ENCODE data around the gene FIS1.

- no peak for TF ChIP-seq EZH2 (IDR thresholded peaks at IDR 0.05; ENCODE audit: low read length)
- TF ChIP-seq CTCF (optimal IDR thresholded peaks at IDR 0.05 in 1 of 3, IDR thresholded peaks at IDR 0.05 in 1 of 3, conservative IDR thresholded peaks at IDR 0.05 in 1 of 3; ENCODE audit: extremely low read depth in 1 of 3, insufficient read depth in 2 of 3, low read length in 3 of 3) = peak; percentile 27 to 47 (median 31)
Measured at GRCh38 chr7:101235050-101235449, 9.8 kb downstream of the FIS1 start.
